HFFc6 (cell line): ENCODE measurements around the gene ACOT9. TPM values are rescaled to one million over a fixed set of nuclear protein-coding genes. Genes with fewer than 3 reads are reported as not detected.
"Not testable (repeated sequence)": the region's sequence is repeated elsewhere in the genome, so short reads cannot be mapped to it uniquely, and the experiment has no call there.

Experiments
- DNase-seq: peaks from one replicate; pipeline ENCODE4 v3.0.0-alpha.2; 2018
- H3K27ac Mint-ChIP-seq: 2 replicates; pipeline ENCODE4 v1.8.0; 2020; ENCODE audit warnings: mild to moderate bottlenecking, mixed read lengths
- H3K27me3 Mint-ChIP-seq: 2 replicates; pipeline ENCODE4 v1.8.0; 2021; ENCODE audit warnings: mild to moderate bottlenecking, moderate library complexity, mixed read lengths; ENCODE audit not compliant: insufficient read depth
- H3K36me3 Mint-ChIP-seq: 2 replicates; pipeline ENCODE4 v1.8.0; 2021; ENCODE audit warnings: low read depth, mixed read lengths
- H3K4me1 Mint-ChIP-seq: 2 replicates; pipeline ENCODE4 v1.8.0; 2020; ENCODE audit warnings: low read depth, mixed read lengths
- H3K4me3 Mint-ChIP-seq: 2 replicates; pipeline ENCODE4 v1.8.0; 2020; ENCODE audit warnings: mild to moderate bottlenecking, moderate library complexity, mixed read lengths
- H3K9me3 Mint-ChIP-seq: 2 replicates; pipeline ENCODE4 v1.8.0; 2020; ENCODE audit warnings: mild to moderate bottlenecking, mixed read lengths
- CTCF ChIP-seq: fragments of 200-600 bp; sonication (generic); IDR thresholded peaks from 2 replicates; pipeline ENCODE4 v1.5.0; 2021; ENCODE audit warnings: antibody characterized with exemption, mild to moderate bottlenecking
- total RNA-seq, 6 experiments: library from RNA; stranded (reverse); fragmentation: NEBNext Ultra II Directional; extraction: Animal tissue kit (Norgen Biotek cat#: 25700); gene quantifications; 2 replicates in 1 of 6; 3 replicates in 5 of 6; pipeline ENCODE4 v1.2.3, GENCODE V29; 2021

Gene ACOT9
- total RNA-seq, 6 experiments from 2014 or later = 49.1 to 52.8 (median 50.3) TPM

- Mint-ChIP-seq H3K4me1 (no peaks in the 10 kb centered on the region), H3K9me3 (no peaks in the 10 kb centered on the region), H3K4me3 (no peak overlapping the region), H3K27ac (no peak overlapping the region), H3K27me3 (peaks cover 2% of the 10 kb centered on the region; the same call in 1 of the 2 replicates), H3K36me3 (no peaks in the 10 kb centered on the region)
- no peak for DNase-seq
- no peak for TF ChIP-seq CTCF
These were observed 30.6 kb upstream of the ACOT9 start for GRCh38 chrX:23773601-23774175.

GRCh38 chrX:23771086-23771485 is 28.0 kb upstream of the ACOT9 start:
- H3K4me3 Mint-ChIP-seq, H3K9me3 Mint-ChIP-seq, H3K27me3 Mint-ChIP-seq, DNase-seq, H3K4me1 Mint-ChIP-seq, H3K27ac Mint-ChIP-seq, H3K36me3 Mint-ChIP-seq: not testable (repeated sequence)

- H3K27ac Mint-ChIP-seq = no peak overlapping the region
- H3K4me1 Mint-ChIP-seq = peaks cover 7% of the 10 kb centered on the region
- no peak for DNase-seq
- no peaks in the 10 kb centered on the region for H3K9me3 Mint-ChIP-seq
- H3K4me3 Mint-ChIP-seq = no peak overlapping the region
- no peaks in the 10 kb centered on the region; the same call in 1 of the 2 replicates for H3K27me3 Mint-ChIP-seq
- no peaks in the 10 kb centered on the region for H3K36me3 Mint-ChIP-seq
- no peak for TF ChIP-seq CTCF
These were observed 27.1 kb upstream of the ACOT9 start for GRCh38 chrX:23770142-23770541.

GRCh38 chrX:23766650-23767551 is 23.8 kb upstream of the ACOT9 start:
- H3K4me1 Mint-ChIP-seq = peaks cover 12% of the 10 kb centered on the region
- H3K4me3 Mint-ChIP-seq = peak overlapping the region; percentile 37; the same call in 1 of the 2 replicates
- no peak for TF ChIP-seq CTCF
- H3K9me3 Mint-ChIP-seq = no peaks in the 10 kb centered on the region
- H3K36me3 Mint-ChIP-seq = no peaks in the 10 kb centered on the region
- no peak overlapping the region for H3K27ac Mint-ChIP-seq
- no peak for DNase-seq
- no peaks in the 10 kb centered on the region; the same call in 1 of the 2 replicates for H3K27me3 Mint-ChIP-seq

- Mint-ChIP-seq H3K27me3 (no peaks in the 10 kb centered on the region; the same call in 1 of the 2 replicates), H3K27ac (no peak overlapping the region), H3K36me3 (no peaks in the 10 kb centered on the region), H3K9me3 (no peaks in the 10 kb centered on the region), H3K4me1 (peaks cover 12% of the 10 kb centered on the region), H3K4me3 (no peak overlapping the region)
- no peak for TF ChIP-seq CTCF
- DNase-seq = no peak
These were observed 22.8 kb upstream of the ACOT9 start for GRCh38 chrX:23765868-23766267.

- no peaks in the 10 kb centered on the region for H3K36me3 Mint-ChIP-seq
- H3K27ac Mint-ChIP-seq = no peak overlapping the region
- peaks cover 12% of the 10 kb centered on the region for H3K4me1 Mint-ChIP-seq
- H3K9me3 Mint-ChIP-seq = no peaks in the 10 kb centered on the region
- no peaks in the 10 kb centered on the region; the same call in 1 of the 2 replicates for H3K27me3 Mint-ChIP-seq
- TF ChIP-seq CTCF = no peak
- peak; percentile 32 for DNase-seq
- no peak overlapping the region for H3K4me3 Mint-ChIP-seq
These were observed 22.4 kb upstream of the ACOT9 start for GRCh38 chrX:23765449-23765848.
